SU-DHL-6 (cell line): Measurements from ENCODE around the gene DNAJC13.

Experiments
- CTCF ChIP-seq: fragments of 200-600 bp; sonication (generic); IDR thresholded peaks from one replicate; pipeline ENCODE4 v1.5.1; 2017; ENCODE audit warnings: antibody characterized with exemption, mild to moderate bottlenecking, low read length, moderate library complexity; ENCODE audit not compliant: insufficient read depth, poor library complexity, severe bottlenecking
- EZH2phosphoT487 ChIP-seq: fragments of 200-600 bp; sonication (generic), shearing (Covaris generic); conservative IDR thresholded peaks from 2 replicates; pipeline ENCODE4 v1.6.1; 2018; ENCODE audit warnings: mild to moderate bottlenecking, antibody characterized with exemption, low read length, moderate library complexity, mixed read lengths

- TF ChIP-seq CTCF: no peak
- TF ChIP-seq EZH2phosphoT487: no peak
Measured at GRCh38 chr3:132513057-132513456, 95.8 kb downstream of the DNAJC13 start.
